GM19328 (cell line): ENCODE measurements around the gene SPAG9.

Experiments
- ATAC-seq: cut with Tn5 transposase; IDR thresholded peaks from one replicate; pipeline ENCODE4 v1.9.1; 2021; ENCODE audit warnings: mild to moderate bottlenecking, moderate library complexity; ENCODE audit not compliant: unreplicated experiment

Gene SPAG9

DNA sequence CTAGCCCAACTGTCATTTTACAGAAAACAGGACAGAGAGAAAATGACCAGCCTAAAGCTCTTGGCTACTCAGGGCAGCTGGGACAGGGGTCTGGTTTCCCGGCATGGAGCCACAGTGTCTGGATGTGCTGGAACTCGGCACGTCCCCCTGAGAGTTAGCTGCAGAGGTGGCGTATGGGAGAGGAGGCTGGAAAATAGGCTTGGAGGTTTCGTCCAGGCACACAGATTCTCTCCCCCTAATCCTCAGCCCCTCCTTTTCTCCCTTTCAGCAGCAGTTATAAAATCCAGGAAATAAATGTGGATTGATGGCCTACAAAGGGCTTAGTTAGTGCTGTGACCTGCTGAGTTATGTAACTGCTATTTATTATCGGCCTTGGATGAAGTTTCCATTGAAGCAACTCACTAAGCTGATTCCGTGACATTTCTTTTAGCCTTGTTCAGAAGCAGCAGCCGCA is 165.0 kb downstream of the SPAG9 start:
- no peak for ATAC-seq

DNA sequence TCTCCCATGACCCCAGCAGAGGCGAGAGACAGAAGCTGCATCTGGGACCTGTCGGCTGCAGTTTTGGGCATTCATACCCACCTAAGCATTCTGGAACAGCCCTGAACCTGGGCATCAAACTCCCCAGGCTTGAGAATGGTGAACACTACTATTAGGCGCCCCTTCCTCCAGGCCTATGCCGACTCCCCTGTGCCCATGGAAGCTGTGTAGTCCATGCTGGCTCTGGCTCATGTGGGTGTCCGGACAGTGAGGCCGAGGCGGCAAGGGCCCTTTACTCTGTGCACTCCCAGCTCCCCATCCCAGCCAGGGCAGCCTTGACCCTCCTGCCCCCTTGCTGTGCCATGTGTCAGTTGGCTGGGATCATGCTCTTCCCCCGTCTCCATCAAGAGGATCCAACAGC is 165.5 kb downstream of the SPAG9 start:
- no peak for ATAC-seq

DNA sequence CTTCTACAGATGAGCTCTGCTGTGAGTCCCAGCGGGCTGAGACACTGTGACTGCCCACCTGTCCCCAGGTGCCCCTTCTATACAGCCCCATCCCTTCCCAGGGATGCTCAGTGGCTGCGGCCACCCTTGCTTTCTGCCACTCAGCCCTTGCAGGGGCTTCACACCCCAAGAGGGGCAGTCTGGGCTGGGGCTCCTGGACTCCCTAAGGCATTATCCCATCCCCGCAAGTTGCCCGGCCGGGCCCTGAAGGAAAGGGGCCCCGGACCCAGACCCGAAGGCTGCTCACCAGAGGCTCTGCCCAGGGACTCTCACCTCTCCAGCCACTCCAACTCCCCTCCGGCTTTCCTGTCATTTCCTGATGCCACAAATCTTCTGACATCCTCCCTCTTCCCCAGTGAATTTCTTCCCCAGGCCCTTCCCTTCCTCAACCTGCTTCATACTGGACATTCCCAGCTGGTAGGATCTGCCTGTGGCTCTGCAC is 166.0 kb downstream of the SPAG9 start:
- ATAC-seq: no peak

DNA sequence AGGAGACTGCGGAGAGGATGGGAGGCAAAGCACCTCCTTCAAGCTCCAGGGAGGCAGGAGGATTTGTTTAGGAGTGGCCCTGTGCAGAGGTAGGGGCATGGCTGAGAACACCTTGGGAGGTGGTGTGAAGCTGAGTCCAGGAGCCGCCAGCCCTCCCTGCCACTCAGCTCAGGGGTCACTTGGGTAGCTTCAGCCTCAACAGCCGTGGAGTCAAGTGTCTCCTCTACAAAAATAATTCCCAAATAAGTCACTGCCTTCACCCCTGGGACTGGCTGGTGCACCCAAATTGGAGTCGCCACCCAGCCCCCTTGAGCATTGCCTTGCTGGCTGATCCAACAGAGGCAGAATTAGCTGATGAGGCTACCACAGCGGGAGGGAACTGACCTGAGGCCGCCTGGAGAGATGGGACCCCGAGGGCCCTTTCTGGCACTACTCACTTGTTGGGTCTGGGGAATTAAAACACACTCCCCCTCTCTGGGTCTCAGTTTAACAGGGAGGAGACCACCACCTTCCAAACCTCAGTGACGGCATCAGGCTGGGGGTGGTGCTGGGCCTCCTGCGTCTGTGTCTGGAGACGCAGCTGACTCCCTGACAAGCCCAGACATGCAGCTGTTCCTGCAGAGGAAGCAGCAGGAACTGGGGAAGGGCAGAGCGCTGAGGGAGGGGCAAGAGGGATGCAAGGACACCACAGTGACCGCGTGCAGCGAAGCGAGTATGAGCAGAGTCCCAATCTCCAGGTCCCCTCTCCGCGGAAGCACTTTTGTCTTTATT is 166.7 kb downstream of the SPAG9 start:
- ATAC-seq: no peak

DNA sequence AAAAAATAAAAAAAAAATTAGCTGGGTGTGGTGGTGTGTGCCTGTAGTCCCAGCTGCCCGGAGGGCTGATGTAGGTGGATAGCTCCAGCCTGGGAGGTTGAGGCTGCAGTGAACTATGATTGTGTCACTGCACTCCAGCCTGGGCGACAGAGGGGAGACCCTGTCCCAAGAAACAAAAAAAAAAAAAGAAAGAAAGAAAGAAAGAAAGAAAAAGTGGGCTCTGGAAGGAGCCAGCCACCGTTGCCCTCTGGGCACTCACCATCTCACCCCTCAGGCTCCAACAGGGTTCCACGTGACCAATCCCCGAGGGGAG is 167.2 kb downstream of the SPAG9 start:
- no peak for ATAC-seq

DNA sequence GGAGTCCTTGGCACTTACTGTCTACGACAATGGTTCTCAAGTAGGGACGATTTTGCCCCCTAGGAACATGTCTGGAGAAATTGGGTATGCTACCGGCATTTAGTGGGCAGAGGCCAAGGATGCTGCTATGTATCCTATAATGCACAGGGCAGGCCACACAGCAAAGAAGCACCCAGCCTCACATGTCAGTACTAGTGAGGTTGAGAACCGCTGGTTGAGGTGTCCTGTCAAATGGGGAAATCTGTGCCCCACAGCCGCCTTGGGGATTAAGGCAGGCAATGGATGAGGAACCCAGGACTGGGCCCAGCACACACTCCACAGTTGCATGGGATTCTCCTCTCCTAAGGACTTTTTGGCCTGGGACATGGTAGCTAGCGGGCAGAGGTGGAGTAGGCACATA is 167.8 kb downstream of the SPAG9 start:
- ATAC-seq: no peak

DNA sequence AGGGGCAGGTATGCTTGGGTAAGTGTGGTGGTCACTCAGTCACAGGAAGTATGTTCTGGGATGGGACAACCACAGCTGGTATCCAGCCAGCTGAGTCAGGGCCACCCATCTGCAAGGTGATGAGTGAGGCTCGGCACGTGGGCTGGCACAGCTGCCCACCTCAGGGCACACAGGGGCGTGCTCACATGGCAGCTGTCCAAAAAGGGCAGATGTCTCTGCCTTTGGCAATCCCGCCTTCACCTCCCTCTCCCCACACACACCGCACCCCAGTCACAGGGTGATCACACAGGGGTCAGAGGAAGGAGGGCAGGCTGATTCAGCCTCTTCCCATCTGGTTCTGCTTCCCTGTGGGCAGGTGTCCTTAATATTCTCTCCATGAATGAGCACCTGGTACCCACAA is 168.7 kb downstream of the SPAG9 start:
- ATAC-seq: no peak

DNA sequence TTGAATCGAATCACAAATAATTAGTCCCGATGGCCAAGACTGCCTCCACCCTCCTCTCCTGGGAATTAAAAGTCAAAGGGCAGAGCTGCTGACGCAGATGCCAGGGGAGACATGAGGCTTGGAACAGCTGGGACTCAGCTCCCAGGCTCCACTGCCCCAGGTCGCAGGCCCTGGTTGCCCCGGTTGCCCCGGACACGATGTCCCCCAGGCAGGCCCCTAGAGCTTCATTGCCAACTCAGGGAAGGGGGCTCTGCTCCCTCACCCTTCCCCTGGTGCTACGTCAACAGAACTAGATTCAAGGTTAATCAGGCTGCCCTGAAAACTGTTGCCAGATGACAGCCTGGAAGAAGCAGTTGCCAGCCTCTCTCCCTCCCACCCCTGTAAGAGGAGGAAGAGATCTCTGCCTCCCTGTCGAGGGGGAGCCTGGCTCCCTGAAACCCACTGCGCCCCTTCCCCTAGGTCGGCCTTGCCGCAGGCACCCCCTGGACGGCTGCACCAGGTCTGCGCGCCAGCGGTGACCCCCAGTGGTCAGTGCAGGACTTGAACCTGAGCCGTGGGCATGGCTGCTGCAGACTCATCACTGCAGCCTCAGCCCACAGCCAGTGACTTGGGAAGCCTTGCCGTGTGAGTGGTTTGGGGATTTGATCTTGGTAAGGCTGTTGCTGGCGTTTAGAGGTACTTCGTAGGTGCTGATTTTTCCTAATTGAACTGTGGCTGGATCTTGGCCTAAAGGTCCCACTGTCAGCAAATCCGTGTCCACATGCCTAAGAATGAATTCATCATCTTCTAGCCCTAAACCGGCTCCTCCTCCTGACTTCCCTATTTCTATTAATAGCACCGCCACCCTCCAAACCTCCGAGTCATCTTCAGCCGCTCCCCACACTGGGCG is 170.4 kb downstream of the SPAG9 start:
- no peak for ATAC-seq

DNA sequence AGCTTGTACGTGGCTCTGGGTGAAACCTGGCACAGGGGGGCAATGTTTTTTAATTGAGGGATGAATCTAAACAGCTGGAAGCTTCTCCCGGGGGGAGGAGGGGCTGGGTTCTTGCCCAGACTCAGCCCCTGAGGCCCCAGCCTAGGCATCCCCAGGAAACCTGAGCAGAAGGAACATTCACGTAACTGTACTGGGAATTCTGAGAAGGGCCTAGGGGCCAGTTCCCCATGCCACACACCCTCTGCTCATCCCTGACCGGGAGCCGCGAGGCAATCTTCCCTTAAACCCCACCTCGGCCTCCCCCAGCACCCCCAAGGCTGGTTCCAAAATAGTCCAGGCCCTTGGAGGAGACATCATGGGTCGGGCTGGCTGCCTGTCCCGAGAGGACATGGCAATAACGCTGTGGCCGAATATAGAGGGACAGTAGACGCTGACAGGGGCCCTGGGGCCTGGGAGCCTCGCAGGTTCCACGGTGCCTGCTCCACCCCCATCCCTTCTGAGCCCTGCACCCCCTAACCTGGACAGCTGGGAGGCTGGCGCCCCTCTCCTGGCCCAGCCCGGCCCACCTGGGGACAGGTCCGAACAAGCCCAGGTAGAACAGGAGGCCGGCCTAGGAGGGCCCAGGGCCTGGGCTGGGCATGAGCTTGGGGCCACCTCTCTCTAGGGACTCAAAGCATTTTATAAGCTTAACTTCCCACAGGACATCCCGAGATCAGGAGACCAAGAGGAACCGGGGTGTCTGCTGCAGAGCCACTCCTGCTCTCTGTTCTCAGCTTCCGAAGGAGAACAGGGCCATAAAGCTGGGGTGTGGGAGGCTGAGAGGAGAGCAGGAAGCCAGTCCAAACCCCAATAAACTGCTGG is 171.3 kb downstream of the SPAG9 start:
- no peak for ATAC-seq

DNA sequence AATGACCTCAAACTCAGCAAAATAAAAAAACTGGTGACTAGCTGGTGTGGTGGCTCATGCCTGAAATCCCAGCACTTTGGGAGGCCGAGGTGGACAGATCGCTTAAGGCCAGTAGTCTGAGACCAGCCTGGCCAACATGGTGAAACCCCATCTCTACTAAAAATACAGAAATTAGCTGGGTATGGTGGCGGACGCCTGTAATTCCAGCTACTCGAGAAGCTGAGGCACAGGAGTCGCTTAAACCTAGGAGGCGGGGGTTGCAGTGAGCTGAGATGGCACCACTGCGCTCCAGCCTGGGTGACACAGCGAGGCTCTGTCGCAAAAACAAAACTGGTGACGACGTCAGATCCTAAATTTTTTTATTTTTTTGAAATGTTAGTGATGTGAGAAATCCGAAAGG is 172.0 kb downstream of the SPAG9 start:
- ATAC-seq: no peak

DNA sequence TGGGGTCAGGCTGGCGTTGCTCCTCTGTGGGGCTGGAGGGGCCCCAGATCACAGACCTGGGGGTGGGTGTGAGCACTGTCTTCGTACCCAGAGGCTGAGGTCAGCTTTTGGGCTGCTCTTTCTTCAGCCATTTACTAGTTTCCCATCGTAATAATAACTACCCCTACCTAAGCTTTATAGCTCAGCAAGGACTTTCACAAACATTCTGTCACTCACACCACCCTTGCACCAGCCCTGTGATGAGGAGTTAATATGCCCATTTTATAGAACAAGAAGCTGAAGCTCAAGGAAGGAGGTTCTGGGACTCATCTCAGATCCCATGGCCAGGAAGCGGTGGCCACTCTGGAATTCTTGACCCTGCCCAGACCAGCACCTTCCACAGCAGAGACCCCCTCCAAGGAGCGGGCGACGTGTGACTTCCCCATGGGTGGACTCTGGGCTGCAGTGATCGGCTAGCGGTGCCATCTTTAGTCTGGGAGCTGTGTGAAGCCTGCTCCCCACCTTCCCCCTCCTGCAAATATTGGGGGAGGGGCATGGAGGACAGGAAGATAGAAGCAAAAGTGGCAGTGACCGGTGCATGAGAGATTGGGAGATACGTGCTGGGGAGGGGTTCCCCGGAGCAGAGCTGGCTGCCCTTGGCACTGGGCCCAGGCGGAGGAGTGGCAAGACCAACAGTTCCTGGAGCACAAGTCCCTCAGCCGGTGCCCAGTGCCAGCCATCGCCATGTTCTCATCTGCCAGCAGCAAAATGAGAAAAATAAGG is 172.7 kb downstream of the SPAG9 start:
- ATAC-seq: no peak

DNA sequence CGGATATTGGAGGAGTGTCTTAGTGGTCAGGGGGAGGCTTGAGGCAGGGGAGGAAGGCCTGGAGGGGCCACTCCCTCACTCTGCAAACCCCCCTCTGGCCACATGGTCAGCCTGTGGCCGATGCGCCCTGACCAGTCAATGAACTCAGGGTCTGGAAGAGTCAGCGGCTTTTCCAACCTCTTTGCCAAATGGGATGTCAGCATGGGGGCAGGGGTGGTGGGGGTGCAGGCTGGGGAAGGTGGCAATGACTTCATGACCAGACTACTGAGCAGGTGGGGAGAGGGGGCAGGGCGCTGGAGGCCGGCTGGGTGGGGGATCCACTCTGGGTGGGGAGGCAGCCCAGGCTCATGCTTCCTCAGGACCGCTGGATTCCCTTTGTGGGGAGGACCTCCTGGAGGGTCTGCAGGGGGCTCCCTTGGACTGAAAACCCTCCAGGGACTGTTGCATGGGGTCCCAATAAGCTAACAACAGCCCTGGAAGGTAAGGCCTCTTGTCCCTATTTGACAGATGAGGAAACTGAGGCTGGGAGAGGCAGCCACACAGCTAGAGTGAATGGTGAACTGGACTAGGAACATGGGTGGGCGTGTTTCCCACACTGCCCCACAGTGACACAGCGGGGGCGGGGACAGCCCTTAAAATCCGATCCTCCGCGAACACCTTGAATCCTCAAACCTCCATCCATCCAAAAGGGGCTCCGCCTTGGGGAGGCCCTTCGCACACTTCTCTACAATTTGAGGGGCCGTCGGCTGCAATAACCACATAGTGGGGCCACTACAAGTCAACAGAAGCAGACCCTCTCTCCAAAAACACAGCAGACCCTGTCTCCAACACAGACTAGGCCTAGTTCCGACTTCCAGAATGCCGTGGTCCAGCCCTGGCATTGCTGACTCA is 173.5 kb downstream of the SPAG9 start:
- no peak for ATAC-seq

DNA sequence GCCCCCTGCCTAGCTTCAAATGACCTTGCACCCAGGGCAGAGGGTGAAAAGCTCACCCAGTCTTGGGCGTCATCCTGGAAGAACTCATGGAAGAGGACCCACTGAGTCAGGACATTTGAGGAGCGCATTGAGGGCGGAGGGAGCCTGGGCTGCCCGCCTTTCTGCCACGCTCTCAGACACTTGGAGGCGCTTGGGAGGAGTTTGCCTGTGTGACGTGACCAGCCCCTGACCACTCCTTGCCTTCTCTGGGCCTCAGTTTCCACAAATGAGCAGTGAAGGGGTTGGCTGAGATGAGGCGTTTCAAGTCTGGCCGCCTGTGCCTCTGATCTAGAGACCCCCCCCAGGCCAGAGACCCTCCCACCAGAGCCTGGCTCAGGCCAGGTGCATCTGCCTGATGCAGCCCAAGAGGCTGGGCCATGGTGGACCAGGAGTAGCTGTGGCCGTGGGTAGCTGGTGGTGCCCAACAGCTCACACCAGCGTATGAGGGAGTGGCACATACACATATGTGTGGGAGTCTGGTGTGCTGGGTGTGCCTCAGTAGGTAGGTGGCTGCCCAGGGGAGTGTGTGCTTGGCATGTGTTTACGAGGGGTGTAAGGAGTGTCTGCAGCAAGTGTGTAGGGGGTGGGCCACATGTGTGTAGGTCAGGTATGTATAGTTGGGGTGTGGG is 174.3 kb downstream of the SPAG9 start:
- no peak for ATAC-seq

DNA sequence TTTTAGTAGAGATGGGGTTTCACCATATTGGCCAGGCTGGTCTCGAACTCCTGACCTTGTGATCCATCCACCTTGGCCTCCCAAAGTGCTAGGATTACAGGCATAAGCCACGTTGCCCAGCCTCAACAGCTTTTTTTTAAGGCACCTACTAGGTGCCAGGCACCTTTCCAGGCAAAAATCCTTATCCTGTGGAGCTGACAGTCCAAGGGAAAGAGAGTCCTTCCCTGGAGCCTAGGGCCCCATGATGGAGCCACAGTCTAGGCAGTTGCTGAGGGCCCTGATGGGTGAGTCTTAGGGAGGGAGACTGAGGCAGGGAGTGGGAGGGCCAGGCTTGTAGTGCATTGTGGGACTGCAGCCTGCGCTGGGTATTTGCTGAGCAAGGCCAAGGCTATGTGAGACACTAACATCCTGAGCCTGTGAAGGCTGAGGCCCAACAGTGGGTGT is 174.9 kb downstream of the SPAG9 start:
- ATAC-seq: no peak

DNA sequence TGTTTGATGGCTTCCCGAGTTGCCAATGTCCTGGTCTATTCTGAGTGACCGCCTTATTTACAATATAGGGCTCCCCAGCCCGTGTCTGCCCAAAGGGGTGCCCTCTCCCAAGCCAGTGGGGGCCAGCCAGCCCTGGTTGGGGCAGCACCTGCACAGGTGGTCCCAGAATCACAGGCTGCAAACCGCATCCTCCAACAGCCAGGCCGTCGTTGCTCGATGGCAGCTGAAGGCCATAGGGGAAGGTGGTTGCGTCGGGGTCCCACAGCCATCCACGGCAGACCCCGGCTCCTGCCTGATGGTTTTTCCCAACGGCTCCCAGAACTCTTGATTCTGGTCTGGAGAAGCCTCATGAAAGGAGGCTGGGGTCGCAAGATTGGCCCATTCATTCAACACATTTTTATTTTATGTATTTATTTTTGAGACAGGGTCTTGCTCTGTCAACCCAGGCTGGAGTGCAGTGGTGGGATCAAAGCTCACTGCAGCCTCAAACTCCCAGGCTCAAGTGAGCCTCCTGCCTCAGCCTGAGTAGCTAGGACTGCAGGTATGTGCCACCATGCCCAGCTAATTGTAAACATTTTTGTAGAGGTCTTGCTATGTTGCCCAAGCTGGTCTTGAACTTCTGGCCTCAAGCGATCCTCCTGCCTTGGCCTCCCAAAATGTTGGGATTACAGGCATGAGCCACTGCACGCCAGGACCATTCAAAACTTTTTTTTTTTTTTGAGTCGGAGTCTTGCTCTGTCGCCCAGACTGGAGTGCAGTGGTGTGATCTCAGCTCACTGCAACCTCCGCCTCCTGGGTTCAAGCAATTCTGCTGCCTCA is 175.6 kb downstream of the SPAG9 start:
- no peak for ATAC-seq

DNA sequence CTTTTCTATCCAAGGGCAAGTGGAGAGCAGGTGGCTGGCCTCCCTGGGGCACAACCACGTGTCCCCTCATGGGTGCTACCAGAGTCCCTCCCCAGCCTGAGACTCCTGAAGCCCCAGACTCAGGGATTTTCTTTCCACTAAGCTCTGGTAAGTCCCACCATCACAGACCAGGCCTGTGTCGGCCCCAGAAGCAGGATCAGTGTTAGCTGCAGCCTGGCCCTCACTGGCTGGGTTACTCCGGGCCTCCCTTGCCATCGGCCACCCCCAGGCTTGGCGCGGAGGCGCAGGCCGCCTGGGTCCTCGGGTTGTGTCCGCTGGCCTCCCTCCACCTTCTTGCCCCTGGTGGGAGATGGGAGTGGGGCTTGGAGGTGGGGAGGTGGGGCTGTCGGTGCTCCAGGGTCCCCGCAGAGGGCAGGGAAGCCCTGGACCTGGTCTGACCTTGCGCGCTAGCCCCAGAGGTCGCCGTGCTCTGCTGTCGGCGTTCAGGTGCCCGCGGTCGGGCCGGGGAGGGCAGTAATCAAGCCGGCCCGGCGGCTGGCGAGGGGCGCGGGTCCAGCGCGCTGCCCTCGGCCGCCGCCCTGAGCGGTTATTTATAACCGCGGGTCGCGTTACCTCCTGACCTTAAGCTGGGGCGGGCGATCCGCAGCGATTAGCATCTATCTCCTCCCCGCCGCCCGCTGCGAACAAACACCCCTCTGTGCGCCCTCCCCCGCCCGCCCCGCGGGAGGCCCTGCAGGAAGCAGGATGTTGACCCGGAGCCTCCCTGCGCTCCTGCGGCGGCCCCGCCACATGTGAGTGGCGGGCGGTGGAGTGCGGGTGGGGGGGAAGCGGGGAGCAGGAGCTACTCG is 176.4 kb downstream of the SPAG9 start:
- no peak for ATAC-seq

DNA sequence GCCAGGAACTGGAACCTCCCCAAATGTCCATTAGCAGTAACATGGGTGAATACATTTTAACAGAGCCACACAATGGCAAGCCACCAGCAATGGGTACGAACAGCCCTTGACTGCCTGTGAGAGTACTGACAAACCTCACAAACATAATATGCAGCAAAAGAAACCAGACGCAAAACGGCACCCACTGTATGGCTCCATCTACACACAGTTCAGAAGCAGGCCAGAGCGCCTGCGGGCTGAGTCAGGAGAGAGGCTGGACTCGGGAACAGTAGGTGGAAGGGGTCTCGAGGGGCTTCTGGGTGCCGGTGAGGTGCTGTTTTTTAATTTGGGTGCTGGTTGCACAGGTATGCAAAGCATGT is 177.1 kb downstream of the SPAG9 start:
- ATAC-seq: no peak
